HG03175 (cell line): ENCODE data around the gene NEDD4L.

Source experiments
- ATAC-seq: cut with Tn5 transposase; IDR thresholded peaks from one replicate; pipeline ENCODE4 v1.9.1; 2021; ENCODE audit warnings: mild to moderate bottlenecking, moderate library complexity; ENCODE audit not compliant: unreplicated experiment

NEDD4L gene

DNA sequence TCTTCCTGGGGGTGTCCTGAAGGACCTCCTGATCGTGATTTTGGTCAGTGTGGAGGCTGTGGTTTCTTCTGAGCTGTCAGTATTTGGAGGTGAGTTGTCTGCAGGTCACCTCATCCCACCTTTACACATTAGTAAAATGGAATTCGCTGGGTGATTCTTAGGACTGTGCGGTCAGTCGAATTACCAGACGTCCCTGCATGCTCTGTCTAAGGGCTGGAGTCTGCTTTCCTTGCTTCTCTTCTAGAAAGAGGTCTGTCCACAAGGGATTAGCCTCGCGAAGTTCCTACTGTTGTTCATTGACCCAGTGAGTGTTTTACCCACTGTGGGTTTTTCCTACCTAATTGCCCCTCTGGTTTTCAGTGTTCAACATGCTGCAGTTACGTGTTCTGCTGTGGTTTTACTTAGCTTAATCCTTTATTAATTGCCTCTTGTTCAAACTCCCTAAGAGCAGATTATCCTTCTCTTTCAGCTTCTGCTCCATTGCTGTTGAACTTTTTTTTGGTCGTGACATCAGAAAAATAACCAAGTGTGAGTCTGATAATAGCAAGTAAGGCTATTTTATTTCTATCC is 183.4 kb downstream of the NEDD4L start:
- ATAC-seq, result no peak

DNA sequence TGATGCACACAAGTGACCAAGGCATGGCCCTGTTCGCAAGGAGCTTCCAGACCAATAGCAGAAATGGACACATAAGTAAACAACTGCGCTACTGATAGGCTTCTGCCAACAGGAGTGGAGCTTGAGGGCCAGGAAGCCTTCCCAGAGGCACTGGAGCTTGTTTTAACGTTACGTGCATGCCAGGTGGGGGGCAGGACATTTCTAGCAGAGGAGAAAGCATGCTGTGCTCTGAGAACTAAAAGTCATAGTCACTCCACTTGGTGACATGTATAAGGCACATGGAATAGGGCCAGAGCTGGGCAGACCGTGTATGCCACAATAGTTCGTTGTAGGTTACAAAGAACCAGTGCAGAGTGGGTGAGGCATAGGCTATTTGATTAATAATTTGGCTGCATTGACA is 184.2 kb downstream of the NEDD4L start:
- no peak for ATAC-seq

DNA sequence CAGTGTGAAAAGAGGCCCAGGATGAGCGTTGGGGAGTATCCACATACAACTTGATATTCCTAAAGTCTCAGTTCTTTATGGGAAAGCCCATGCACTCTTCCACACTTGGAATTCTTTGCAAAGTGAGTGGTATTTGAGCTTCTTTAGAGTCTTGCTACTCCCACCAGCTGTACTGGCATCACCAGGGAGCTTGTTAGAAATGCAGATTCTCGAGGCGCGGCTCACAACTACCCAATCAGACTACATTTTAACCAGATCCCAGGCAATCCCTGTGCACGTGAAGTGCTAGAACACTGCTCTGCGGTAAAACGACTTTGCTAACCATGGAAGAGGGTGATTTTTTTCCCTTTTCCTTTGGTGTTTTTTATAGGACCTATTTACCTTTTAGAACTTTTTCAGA is 184.7 kb downstream of the NEDD4L start:
- no peak for ATAC-seq

GRCh38 chr18:58229162-58229561 is 185.1 kb downstream of the NEDD4L start:
- ATAC-seq, result no peak

GRCh38 chr18:58230438-58231179 is 186.6 kb downstream of the NEDD4L start:
- peak; percentile 41 for ATAC-seq

DNA sequence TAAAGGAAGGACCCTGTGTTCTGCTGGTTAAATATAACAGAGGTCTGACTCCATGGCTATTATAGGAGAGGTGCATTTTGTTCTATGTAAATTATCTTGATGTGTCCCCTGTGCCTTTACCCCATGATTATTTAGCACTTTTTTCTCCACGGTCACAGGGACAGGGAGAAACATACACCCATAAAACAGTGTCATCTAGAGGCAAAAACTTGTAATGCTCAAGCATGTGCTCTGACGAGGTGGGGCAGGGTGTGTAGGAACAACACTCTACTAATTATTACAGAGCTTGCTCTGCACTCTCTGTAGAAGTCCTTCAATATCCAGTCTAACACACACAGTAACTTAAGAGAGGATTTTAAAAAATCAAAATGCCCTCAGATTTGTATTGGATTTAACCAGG is 187.9 kb downstream of the NEDD4L start:
- ATAC-seq, result no peak

DNA sequence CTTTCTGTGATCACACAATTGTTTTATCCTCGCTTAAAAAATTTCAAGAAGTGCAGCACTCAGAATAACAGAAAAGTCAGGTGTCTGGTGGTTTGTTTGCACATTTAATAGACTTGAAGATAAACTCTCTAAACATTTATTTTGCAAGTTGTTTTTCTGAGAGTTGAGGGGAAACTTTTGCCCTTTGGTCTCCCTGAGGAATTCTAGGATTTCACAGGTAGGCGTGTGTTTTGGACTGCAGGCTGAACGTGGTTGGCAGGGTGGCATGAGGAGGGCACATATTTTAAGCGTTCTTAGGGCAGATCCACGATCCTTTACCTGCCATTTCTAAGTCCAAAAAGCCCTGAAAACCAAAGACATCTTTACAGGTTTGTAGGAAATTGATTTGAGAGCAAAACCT is 188.6 kb downstream of the NEDD4L start:
- ATAC-seq, result no peak

- ATAC-seq, result no peak
Observed at GRCh38 chr18:58234359-58234741, 190.3 kb downstream of the NEDD4L start.

DNA sequence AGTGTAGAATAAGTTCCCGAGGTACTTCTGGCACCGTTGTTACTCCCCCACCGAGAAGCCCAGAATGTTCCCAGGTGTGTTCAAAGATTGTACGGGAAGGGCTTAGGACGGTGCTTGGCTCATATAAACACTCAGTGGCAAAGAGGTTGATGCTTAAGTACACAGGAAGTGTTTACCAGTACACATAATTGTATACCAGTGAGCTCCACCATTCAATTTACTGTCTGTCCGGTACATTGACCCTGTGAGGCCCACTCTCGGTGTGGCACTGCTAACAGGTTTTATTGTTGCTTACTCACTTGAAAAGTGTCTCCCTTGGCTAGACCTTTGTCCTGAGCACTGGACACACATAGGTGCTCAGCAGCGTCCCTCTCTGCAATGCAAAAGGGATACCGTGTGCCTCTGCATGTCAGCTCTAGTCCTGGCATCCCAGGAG is 191.0 kb downstream of the NEDD4L start:
- ATAC-seq, result no peak

GRCh38 chr18:58239879-58240278 is 195.9 kb downstream of the NEDD4L start:
- no peak for ATAC-seq

GRCh38 chr18:58241026-58241679 is 197.1 kb downstream of the NEDD4L start:
- no peak for ATAC-seq

GRCh38 chr18:58241877-58242276 is 197.9 kb downstream of the NEDD4L start:
- ATAC-seq, result no peak

DNA sequence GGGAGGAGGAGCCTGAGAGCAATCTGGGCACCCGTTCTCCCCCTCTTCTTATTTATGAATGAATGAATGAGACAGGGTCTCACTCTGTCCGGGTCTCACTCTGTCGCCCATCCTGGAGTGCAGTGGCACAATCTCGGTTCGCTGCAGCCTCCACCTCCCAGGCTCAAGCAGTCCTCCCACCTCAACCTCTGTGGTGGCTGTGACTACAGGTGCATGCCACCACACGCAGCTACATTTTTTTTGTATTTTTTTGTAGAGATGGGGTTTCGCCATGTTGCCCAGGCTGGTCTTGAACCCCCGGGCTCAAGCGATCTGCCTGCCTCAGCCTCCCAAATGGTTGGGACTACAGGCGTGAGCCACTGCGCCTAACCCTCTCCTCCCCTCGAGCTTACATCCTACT is 198.4 kb downstream of the NEDD4L start:
- no peak for ATAC-seq

DNA sequence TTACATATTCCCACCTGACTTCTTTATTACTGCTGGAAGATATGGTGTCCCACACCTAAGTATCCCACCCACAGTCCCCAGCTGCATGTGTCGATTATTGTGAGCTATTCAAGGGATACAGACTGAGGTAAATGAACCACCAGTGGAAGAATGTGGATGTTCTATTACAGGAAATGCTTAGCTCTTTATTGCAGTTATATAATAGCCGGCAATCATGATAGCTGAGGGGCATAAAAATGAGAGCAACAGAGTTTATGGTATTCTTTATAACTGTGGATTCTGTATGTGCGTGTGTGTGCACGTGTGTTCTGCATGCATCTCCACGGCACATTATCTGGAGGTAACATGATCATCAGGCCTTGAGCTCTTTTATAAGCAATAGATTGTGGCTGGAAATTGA is 198.9 kb downstream of the NEDD4L start:
- ATAC-seq, result no peak

DNA sequence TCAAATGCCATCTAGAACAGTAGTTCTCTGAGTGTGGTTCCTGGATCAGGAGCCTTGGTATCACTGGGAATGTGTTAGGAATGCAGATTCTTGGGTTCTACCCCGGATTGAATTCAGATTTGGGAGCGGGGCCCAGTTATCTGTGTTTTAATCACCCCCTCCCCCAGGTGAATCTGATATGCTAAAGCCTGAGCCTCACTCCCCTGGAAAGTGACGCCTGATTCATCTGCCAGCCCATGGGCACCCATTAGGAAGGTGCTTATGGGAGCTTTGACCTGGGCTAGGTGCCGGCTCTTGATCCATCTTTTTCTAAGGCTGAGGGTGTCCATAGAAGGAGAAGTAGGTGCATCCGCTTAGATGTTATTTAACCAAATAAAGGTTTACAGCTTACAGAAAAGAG is 199.4 kb downstream of the NEDD4L start:
- ATAC-seq, result no peak

GRCh38 chr18:58247363-58247834 is 203.4 kb downstream of the NEDD4L start:
- ATAC-seq, result no peak

DNA sequence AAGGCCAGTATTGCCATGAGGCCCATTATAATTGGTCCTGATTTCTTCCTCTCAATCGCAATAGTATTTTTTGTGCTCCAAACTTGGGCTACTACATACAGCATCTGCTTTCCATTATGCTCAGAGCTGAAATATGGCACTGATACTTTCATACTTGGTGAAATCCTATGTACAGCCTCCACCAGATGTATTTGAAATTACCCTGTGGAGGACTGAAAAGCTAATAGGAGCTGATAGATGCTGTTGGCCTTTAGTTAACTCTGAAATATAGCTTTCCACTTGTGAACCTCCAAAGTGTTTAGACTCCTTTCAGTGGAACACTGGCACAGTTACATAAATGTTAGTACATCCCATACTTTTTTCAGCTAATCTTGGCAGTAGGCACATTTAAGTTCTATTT is 205.7 kb downstream of the NEDD4L start:
- no peak for ATAC-seq

DNA sequence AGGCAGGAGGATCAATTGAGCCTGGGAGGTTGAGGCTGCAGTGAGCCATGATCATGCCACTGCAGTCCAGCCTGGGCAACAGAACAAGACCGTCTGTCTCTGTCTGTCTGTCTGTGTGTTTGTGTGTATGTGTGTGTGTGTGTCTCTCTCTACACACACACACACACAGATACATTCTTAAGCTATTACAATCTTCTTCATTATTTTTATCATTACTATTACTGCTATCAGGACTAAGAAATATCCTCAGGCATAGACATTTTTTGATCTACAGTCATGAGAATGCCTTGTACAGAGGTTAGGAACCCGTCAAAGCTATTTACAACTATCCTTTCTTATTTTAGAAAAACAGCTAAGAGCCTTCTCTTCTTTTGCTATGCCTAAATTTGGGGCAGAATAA is 207.4 kb downstream of the NEDD4L start:
- no peak for ATAC-seq

DNA sequence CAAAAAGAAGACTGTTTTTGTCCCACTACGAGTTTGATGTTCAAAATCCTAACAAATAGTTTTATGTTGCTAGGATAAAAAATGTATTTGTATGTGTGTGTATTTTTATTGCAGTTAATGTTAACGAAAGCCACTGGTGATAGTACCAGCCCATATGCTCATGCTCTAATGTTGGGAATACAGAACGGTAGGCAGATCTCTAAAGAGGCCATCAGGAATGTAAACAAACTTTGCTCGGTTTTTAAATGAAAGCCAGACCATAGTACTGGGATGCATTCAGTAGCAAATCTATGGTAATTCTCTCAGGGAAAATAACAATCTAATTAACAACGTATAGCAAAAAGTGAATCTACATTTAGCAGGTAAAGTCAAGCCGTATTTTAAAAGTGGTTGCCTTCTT is 208.1 kb downstream of the NEDD4L start:
- no peak for ATAC-seq

DNA sequence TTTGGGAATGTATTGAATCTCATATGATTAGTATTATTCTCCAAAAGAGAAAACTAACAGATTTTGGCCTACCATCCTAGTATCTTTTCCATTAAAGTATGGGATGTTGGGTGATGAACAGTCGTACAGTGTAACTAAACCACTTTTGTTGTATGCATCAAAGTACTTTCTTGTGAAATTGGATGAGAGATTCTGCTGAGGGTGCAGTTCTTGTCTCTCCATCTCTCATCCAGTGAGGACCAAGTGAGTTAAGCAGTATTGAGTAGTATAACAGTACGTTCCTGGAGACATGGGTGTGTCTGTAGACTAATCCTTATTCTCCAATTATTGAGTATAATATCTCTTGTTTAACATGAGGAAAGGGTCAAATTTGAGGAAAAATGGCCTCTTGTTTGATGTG is 209.3 kb downstream of the NEDD4L start:
- ATAC-seq, result no peak

- no peak for ATAC-seq
Observed at GRCh38 chr18:58253871-58254270, 209.8 kb downstream of the NEDD4L start.

GRCh38 chr18:58254873-58255511 is 211.0 kb downstream of the NEDD4L start:
- ATAC-seq, result no peak
